ENCODE data around the gene FBP2. TPM values are rescaled to one million over a fixed set of nuclear protein-coding genes. Genes with fewer than 3 reads are reported as not detected.

The FBP2 gene
- not detected in 2 replicates for total RNA-seq (2014; rRNA removed; shearing (Covaris generic))

DNA sequence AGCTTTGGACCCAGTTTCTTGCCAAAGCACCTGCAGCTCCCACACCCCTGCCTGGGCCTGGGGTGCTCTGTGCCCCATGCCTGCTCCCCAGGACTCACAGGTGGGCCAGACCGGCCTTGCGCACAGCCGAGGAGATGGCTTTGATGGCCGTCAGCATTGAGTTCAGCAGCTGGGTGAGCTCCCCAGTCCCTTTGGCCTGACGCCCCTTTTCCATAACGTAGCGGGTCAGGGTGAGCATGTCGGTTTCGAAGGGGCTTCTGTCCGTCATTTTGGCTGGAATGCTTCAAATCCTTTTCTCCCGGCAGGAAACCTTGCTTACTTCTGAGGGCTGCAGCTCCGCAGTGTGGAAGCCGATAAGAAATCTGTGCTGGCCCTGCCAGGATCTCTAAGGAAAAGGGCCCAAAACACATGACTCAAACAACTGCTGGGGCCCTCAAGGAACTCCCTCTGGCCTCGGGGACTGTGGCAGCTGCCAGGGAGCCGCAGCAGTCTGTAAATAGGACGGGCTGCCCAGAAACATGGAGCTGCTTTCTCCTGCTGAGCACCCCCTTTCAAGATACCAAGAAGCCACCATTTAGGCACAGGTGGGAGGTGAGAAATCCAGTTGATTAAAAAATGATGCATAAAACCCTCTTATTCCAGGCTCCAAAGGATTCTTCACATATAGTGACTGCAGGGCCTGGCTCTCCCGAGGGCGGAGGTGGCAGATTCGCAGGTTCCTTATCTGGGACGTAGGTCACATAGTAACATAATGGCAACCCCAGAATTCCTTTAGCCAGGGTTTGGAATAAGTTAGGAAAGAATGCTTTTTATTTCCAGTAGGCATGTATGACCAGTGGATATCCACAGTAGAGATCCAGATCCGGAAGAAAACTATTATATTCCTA is at the start of gene FBP2:
Gene FBP2, minus strand, starts transcription at position 366 of the 887 bp plus-strand sequence. Its CDS starts 98 bp downstream, at position 268.
- no peak for DNase-seq (ENCODE audit: low read depth)

DNA sequence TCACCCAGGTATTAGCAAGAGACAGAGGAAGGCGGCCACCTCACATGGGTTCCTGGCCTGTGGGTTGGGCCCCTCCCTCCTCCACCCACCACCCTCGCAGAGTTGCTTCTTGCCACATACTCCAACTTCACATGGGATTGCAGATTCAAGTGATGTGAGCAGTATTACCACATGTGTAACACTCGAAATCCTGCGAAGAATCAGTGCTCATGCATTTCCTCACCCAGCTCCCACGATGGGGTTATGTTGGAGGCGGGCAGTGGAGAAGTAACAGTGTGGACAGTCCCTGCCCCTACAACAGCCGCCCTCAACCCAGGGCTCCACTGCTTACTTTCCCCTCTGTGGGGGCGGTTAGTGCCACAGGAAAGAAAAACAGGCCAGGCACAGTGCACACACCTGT is 49.6 kb upstream of the FBP2 start:
- no peak for DNase-seq (ENCODE audit: low read depth)

DNA sequence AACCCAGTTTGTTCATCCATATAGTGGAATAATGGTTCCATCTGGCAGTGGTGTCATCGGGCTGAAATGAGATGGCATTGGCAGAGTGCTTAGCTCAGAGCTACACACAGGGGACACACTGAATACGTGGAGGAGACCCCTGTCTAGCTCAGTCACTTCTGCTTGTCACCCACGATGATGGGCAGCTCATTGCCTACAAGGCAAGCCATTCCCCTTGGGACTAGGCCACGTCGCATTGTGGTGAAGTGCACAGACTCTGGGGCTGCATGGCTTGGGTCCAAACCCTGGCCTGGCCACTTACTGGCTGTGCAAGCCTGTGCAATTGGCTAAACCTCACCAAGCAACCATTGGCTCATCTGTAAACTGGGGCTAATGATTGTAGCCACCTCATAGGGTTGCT is 48.9 kb upstream of the FBP2 start:
- peak; percentile 25 for DNase-seq (ENCODE audit: low read depth)

DNA sequence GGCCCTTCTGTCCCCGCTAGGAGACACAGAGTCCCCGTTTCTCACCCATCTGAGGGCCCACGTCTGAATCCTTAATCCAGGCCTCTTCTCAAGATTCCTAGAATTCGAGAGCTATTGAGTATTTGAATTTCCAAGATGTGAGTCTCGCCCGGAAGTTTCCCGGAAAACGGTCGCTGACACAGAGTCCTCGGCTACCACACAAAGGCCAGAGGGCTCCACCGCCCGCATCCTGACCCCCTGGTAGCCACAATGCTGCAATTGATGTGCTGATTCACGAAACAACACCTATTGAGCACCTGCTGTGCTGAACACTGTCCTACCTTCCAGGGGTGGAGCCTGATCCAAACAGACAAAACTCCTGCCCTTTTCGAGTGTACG is 46.4 kb upstream of the FBP2 start:
- no peak for DNase-seq (ENCODE audit: low read depth)

DNA sequence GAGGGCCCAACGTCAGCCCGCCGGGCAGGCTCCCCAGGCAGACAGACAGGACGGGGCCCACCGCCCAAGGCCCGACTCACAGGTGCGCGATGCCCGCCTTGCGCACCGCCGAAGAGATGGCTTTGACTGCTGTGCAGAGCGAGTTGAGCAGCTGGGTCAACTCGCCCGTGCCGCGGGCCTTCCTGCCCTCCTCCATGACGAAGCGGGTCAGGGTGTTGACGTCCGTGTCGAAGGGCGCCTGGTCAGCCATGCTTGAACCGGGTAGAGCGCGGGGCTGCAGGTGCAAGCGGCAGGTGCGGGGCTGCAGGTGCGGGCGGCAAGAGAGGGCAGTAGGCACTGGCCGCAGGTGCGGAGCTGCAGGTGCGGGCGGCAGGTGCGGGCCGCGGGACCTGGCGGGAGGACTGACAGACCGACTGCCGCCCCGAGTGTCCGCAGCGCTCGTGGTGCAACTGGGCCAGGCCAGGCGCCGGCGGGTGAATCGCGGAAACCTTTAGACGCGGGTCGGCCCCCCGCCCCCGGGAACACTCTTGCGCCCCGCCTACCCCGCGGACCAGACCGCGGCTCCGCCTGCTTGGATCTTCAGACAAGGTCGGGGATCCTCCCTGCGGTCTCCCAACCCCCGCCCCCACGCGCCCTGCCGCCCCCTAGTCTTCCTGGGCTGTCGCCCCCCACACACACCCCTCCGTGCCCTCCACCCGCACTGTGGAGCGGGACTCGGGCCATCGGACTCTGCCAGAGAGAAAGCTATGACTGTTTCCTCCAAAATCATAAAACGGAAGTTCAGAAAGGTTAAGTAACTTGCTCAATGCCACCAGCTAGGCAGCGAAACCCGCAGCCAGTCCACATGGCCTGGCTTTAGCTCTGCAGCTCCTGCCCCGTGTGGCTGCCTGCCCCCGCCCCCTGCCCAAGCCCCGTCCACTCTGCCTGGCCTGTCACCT is 45.7 kb upstream of the FBP2 start, which contains the start of gene FBP1:
Gene FBP1, minus strand, starts transcription at position 458 of the 938 bp plus-strand sequence. Its CDS starts 208 bp downstream, at position 250.
- DNase-seq (ENCODE audit: low read depth): peak; percentile 25

DNA sequence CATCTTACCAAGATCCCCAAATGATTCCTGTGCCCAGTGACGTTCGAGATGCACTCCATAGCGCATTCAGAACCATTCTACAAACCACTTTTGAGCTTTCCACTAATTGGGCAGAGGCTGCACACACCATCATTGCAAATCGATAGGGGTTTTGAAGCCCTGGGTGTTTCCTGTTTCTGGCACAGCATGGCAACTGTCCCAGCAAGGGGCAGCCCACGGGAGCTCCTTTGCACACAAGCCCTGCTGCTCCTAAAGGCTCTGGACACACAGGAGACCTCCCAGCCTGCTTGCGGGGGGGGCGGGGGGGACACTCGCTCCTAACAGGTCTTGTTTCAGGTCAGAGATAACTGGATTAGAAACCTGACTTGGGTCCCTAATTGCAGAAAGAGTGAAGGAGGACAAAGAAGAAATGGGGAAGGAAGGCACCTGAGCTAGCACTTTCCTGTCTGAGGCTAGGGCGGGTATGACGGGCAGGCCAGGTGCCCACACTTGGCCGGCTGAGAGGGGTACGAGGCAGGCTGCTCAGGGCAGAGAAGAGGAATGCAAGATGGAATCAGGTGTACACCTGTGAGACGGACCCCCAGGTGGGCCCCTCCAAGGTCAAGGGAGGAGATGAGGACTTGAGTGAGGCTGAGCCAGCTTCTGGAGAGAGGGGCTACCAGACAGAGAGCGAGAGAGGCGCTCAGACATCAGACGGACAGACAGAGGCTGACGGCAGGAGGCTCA is 44.9 kb upstream of the FBP2 start:
- no peak for DNase-seq (ENCODE audit: low read depth)

DNA sequence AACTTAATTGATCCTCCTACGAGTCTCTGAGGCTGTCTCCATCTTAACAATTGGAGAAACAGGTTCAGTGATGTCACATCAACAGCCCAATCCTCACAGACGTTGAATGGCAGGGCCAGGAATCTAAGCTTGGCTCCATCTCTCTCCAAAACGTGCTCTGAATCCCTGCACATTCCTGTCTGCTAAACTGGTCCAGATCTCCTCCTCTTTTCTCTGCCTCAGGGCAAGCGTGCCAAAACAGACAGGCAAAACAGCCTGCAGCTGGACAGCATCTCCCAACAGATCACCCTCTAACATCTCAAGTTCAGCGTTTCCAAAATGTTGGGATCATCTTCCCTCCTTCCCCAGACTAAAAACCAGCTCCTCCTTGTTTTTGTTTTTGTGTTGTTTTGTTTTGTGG is 39.1 kb upstream of the FBP2 start:
- no peak for DNase-seq (ENCODE audit: low read depth)

DNA sequence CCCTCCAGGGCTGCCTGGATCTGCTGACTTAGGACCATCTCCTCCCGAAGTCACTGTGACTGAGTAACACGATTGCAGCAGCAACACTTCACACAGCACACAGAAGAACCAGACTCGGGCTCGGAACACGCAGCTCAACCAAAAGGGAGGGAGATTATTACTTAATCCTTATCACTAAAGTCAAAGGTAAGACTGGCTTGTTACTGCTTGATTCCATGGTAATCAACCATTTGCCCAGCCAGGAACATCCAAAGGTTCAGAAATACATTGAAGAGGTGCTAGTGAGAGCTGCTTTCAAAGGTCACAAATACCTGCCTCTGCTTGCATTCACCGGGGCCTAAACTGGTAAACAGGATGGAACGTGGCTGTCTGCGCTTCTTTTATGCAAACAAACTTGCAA is 38.0 kb upstream of the FBP2 start:
- no peak for DNase-seq (ENCODE audit: low read depth)

DNA sequence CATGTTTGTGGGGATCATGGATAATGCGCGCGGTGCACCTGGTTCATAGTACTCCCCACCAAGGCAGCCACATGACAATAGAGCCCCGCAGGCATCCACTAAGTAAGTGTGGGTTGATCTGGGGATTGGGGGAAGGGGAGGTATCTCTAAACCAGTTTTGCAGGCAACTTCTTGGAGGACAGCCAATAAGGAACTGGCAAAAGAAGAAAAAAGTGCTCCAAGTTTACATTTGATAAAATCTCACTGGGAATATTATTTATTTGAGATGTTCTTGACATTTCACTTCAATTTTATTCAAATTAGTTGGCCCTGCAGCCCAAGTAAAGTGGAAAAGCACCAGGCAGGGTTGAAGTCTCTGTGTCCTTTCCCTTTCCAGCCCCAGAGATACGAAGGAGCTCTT is 37.2 kb upstream of the FBP2 start:
- DNase-seq (ENCODE audit: low read depth): no peak

DNA sequence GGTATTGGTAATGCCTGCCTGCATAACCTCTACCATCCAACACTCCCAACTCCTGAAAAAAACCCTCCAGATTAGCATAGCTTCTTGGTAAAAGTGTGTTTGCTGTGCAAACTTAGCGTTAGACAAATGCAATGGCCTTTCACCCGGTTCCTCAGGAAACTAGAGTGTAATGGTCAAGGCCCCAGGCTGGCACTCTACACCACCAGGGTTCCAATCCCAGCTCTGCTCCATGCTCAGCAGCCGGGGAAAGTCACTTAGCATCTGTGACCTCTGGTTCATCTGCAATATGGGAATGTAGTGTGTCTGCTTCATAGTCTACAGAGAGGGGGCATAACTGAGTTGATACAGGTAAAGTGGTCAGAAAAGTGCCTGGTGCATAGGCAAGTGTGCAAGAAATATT is 36.7 kb upstream of the FBP2 start:
- no peak for DNase-seq (ENCODE audit: low read depth)

DNA sequence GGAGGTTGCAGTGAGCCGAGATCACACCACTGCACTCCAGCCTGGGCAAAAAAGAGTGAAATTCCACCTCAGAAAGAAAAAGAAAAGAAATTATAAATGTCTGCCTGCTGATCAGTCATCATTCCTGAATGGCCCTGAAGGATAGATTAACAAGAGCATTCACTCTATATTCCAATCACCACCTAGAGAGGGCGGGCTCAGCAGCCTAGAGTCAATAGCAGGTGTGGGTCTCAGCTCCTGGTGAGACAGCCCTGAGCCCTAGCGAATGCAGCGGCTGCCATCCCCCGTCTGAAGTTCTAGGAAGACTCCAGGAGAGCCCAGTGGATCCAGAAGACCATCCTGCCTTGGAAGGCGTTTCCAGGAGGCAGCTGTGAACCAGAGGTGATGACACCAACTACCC is 33.7 kb upstream of the FBP2 start:
- DNase-seq (ENCODE audit: low read depth): no peak

DNA sequence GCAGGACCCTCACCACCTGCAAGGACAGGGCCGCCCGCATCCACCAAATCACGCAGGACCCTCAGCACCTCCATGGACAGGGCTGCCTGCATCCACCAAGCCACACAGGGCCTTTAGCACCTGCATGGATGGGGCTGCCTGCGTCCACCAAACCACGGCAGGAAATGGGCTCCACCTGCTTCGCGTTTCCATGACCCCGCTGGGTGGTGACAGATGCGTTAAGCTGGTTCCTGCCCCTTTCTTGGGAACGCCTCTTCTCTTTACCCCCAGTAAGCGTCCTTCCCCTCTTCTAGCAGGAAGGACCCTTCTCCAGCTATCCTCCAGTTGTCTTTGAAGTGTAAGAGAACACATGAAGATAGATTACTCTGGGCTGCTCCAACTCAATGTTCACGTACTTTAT is 32.2 kb upstream of the FBP2 start:
- DNase-seq (ENCODE audit: low read depth): no peak

DNA sequence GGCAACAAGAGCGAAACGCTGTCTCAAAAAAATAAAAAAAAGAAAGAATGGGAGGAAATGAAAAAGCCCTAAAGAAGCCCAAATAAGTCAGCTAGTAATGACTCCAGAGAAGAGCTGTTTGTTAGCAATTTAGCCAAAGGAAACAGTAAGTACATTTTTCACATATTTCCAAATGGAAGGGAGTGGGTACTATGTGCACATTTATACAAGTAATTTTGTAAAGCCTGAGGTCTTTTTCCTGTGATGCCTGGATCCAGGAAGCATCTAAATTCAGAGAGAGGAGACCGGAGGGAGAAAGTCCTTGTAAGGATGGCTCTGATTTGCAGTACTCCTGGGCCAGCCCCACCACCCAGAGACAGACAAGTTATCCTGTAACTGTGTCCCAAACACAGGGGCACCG is 31.0 kb upstream of the FBP2 start:
- no peak for DNase-seq (ENCODE audit: low read depth)

DNA sequence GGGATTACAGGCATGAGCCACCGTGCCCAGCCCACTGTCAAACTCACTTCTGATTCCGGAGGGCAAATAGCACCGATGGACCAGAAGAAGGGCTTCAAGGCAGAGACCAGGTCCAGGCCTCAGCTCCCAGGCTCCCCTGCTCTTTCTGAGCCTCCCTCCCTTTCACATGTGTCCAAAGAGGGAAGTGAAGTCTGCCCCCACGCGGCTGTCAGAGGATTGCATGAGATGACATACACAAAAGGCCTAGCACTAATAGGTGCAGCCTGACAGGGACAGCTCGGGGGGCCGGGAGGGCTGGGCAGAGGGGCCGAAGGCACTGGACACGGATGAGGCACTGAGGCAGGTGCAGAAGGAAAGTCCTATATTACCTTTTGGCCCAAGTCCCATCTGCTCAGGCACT is 29.6 kb upstream of the FBP2 start:
- peak; percentile 75 for DNase-seq (ENCODE audit: low read depth)

DNA sequence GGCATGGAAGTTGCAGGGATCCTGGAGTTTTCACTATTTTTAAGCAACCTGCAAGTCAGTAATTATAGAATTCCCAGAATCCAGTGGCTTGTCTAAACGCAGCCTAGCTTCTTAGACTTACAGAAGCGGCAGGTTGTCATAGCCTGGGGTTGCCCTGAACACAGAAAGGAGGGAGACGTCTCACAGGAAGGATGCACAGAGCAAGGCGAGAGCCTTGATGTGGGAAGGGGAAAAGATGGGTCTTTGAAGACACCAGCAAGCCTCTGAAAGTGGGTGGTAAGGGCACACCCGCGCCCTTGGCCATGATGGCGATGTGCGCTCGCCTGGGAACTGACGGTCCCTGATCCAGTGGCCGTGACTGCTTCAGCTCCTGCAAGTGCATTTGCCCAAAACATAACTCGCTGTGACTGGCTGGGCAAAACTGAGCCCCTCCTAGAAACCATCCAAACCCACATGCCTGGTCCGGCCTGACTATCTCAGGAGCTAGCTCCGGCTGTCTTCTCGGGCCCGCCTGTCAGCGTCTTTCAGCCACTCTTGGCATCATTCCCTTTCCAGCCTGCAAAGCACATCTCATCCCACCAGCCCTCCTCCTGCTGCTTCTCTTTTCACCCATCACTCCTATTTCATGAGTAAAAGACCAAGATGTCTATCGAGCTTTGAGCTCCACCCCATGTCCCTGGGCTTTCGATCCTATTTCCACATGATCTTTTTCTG is 28.6 kb upstream of the FBP2 start:
- DNase-seq (ENCODE audit: low read depth): no peak

DNA sequence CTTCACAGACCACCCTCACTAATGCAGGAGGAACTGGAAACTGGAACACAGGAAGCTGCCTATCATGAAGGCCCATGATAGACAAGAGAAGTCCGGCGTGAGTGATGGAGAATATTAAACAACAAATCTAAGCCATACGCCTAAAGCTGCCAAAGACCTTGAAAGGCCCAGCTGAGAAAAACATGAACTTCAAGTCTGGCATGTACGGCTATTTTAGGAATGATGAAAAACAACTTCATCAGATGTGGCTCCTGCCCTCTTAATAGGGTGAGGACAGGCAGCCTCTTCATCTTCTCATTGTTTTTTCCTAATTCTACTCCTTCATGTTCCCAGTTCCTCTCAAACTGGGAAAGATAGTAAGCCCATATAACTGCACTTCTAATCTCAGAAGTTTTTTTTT is 25.4 kb upstream of the FBP2 start:
- no peak for DNase-seq (ENCODE audit: low read depth)

DNA sequence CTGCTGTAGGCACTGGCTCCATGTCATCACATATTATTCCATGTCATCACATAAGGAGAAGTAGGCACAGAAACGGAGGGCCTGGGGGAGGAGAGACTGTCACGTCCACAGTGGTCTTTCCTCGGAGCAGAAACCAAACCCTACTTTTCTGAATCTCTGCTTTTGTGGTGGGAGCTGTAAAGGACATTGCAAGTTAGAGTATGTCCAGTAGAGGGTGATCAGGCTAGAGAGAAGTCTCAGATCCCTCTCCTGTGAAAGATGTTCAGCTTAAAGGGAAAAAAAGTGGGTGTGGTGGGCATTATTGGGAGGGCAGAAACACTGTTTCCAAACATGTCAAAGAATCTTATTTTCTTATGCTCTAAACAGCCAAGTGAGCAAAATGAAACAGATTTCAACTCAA is 19.4 kb upstream of the FBP2 start:
- no peak for DNase-seq (ENCODE audit: low read depth)

DNA sequence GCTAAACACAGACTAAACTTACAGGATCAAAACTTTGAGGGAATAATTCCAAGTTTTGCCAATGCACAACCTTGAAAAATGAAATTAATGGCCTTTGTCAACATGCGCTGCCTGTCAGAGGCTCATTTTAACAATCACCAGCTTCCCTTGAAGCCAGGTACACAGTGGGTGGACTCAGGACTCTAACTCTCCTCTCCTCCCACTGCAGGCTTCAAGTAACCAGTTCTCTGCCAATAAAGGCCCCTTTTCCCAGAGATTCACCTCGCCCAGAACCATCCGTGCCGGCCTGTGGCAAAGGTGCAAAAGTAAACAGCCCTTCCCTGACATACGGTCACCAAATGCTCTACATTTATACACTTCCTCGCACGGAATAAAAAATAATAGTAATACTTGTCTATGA is 18.4 kb upstream of the FBP2 start:
- no peak for DNase-seq (ENCODE audit: low read depth)

DNA sequence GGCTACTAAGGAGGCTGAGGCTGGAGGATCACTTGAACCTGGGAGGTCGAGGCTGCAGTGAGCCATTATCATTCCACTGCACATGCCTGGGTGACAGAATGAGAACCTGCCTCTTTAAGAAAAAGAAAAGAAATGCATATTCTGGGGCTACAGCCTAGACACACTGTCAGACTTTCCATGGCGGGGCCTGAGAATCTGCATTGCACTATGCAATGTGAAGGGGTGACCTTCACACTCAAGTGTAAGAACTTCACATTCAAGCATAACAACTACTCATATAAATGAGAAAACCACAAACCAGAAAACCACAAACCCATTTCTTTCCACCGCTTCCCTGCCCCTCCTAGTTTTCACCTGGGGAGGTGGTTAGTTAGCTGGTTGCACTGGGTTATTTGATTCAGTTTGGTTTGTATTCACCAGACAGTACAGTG is 18.0 kb upstream of the FBP2 start:
- no peak for DNase-seq (ENCODE audit: low read depth)

DNA sequence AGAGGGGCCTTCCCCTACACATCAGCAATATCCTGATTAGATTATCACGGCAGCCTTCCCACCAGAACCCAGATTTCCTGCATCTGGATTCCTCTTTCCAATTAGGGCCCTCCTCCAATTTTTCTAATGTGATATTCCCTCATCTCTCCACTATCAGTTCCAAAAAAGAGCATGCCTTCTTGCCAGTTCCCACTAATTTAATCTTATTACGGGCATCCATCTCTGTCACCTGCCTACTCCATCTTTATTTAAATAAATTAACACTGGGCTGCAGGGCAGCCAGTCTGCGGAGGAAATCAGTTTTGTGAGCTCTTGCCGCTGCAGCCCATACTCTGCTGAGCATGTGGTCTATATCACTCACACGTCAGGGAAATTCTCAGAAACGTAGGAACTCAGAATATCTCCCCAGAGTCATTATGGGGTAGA is 16.6 kb upstream of the FBP2 start:
- no peak for DNase-seq (ENCODE audit: low read depth)

DNA sequence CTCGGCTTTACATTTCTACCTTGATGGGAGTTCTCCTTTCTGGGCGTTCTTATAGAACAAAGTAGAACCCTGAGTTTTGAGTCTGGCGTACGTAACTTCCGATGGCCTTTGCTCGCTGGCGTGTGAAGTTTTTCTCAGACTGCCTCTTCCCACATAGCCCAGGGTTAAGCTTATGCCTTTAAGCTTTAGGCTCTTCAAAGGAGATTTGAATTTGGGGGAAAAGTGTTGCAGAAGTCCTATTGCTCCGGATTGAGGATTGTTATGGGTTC is 13.7 kb upstream of the FBP2 start:
- DNase-seq (ENCODE audit: low read depth): no peak
